Measurements from ENCODE around the gene CDH4.

CDH4 gene

GRCh38 chr20:61291166-61291829 is 39.2 kb downstream of the CDH4 start:
- Histone ChIP-seq H3K27ac (ENCODE audit: low read depth in 2 of 2, low read length in 2 of 2) (no peak overlapping the region), H3K9me3 (ENCODE audit: control insufficient read depth in 2 of 2, low read length in 2 of 2) (peaks cover 0 to 3% of the 10 kb centered on the region in 2 donors), H3K9ac (ENCODE audit: low read depth in 1 of 2, low read length in 2 of 2) (no peak overlapping the region), H3K36me3 (ENCODE audit: control insufficient read depth in 2 of 2, insufficient read depth in 2 of 2, low read length in 2 of 2) (no peaks in the 10 kb centered on the region), H3K4me1 (ENCODE audit: control insufficient read depth in 2 of 2, insufficient read depth in 2 of 2, low read length in 2 of 2) (no peaks in the 10 kb centered on the region), H3K27me3 (ENCODE audit: control insufficient read depth in 2 of 2, insufficient read depth in 2 of 2, low read length in 2 of 2) (no peaks in the 10 kb centered on the region), H3K4me3 (ENCODE audit: low read length in 2 of 2) (no peak overlapping the region)

- no peak overlapping the region for H3K4me3 ChIP-seq (ENCODE audit: low read length in 2 of 2)
- H3K36me3 ChIP-seq (ENCODE audit: control insufficient read depth in 2 of 2, insufficient read depth in 2 of 2, low read length in 2 of 2): no peaks in the 10 kb centered on the region
- H3K27me3 ChIP-seq (ENCODE audit: control insufficient read depth in 2 of 2, insufficient read depth in 2 of 2, low read length in 2 of 2): no peaks in the 10 kb centered on the region
- no peak overlapping the region for H3K27ac ChIP-seq (ENCODE audit: low read depth in 2 of 2, low read length in 2 of 2)
- peaks cover 0 to 3% of the 10 kb centered on the region in 2 donors for H3K9me3 ChIP-seq (ENCODE audit: control insufficient read depth in 2 of 2, low read length in 2 of 2)
- H3K9ac ChIP-seq (ENCODE audit: low read depth in 1 of 2, low read length in 2 of 2): no peak overlapping the region
- H3K4me1 ChIP-seq (ENCODE audit: control insufficient read depth in 2 of 2, insufficient read depth in 2 of 2, low read length in 2 of 2): no peaks in the 10 kb centered on the region
Measured at GRCh38 chr20:61292391-61292790, 40.3 kb downstream of the CDH4 start.

- H3K4me1 ChIP-seq (ENCODE audit: control insufficient read depth in 2 of 2, insufficient read depth in 2 of 2, low read length in 2 of 2): no peaks in the 10 kb centered on the region
- H3K4me3 ChIP-seq (ENCODE audit: low read length in 2 of 2): no peak overlapping the region
- peaks cover 0 to 3% of the 10 kb centered on the region in 2 donors for H3K9me3 ChIP-seq (ENCODE audit: control insufficient read depth in 2 of 2, low read length in 2 of 2)
- no peak overlapping the region for H3K9ac ChIP-seq (ENCODE audit: low read depth in 1 of 2, low read length in 2 of 2)
- no peaks in the 10 kb centered on the region for H3K27me3 ChIP-seq (ENCODE audit: control insufficient read depth in 2 of 2, insufficient read depth in 2 of 2, low read length in 2 of 2)
- H3K36me3 ChIP-seq (ENCODE audit: control insufficient read depth in 2 of 2, insufficient read depth in 2 of 2, low read length in 2 of 2): no peaks in the 10 kb centered on the region
- no peak overlapping the region for H3K27ac ChIP-seq (ENCODE audit: low read depth in 2 of 2, low read length in 2 of 2)
Measured at GRCh38 chr20:61292821-61293612, 41.0 kb downstream of the CDH4 start.

GRCh38 chr20:61293951-61294350 is 41.9 kb downstream of the CDH4 start:
- H3K27me3 ChIP-seq (ENCODE audit: control insufficient read depth in 2 of 2, insufficient read depth in 2 of 2, low read length in 2 of 2): no peaks in the 10 kb centered on the region
- no peaks in the 10 kb centered on the region for H3K36me3 ChIP-seq (ENCODE audit: control insufficient read depth in 2 of 2, insufficient read depth in 2 of 2, low read length in 2 of 2)
- H3K4me3 ChIP-seq (ENCODE audit: low read length in 2 of 2): no peak overlapping the region

GRCh38 chr20:61295249-61295648 is 43.2 kb downstream of the CDH4 start:
- Histone ChIP-seq H3K9me3 (ENCODE audit: control insufficient read depth in 2 of 2, low read length in 2 of 2) (peaks cover 0 to 3% of the 10 kb centered on the region in 2 donors), H3K27ac (ENCODE audit: low read depth in 2 of 2, low read length in 2 of 2) (no peak overlapping the region), H3K36me3 (ENCODE audit: control insufficient read depth in 2 of 2, insufficient read depth in 2 of 2, low read length in 2 of 2) (no peaks in the 10 kb centered on the region), H3K27me3 (ENCODE audit: control insufficient read depth in 2 of 2, insufficient read depth in 2 of 2, low read length in 2 of 2) (no peaks in the 10 kb centered on the region), H3K4me1 (ENCODE audit: control insufficient read depth in 2 of 2, insufficient read depth in 2 of 2, low read length in 2 of 2) (no peaks in the 10 kb centered on the region), H3K9ac (ENCODE audit: low read depth in 1 of 2, low read length in 2 of 2) (no peak overlapping the region), H3K4me3 (ENCODE audit: low read length in 2 of 2) (no peak overlapping the region)

More at GRCh38 chr20:61293951-61294350, 41.9 kb downstream of the CDH4 start:
- Histone ChIP-seq H3K4me1 (ENCODE audit: control insufficient read depth in 2 of 2, insufficient read depth in 2 of 2, low read length in 2 of 2) (no peaks in the 10 kb centered on the region), H3K27ac (ENCODE audit: low read depth in 2 of 2, low read length in 2 of 2) (no peak overlapping the region), H3K9me3 (ENCODE audit: control insufficient read depth in 2 of 2, low read length in 2 of 2) (peaks cover 0 to 3% of the 10 kb centered on the region in 2 donors), H3K9ac (ENCODE audit: low read depth in 1 of 2, low read length in 2 of 2) (no peak overlapping the region)

- Histone ChIP-seq H3K27me3 (ENCODE audit: control insufficient read depth in 2 of 2, insufficient read depth in 2 of 2, low read length in 2 of 2) (no peaks in the 10 kb centered on the region), H3K27ac (ENCODE audit: low read depth in 2 of 2, low read length in 2 of 2) (no peak overlapping the region), H3K9me3 (ENCODE audit: control insufficient read depth in 2 of 2, low read length in 2 of 2) (no peaks in the 10 kb centered on the region), H3K9ac (ENCODE audit: low read depth in 1 of 2, low read length in 2 of 2) (no peak overlapping the region), H3K36me3 (ENCODE audit: control insufficient read depth in 2 of 2, insufficient read depth in 2 of 2, low read length in 2 of 2) (no peaks in the 10 kb centered on the region), H3K4me1 (ENCODE audit: control insufficient read depth in 2 of 2, insufficient read depth in 2 of 2, low read length in 2 of 2) (no peaks in the 10 kb centered on the region), H3K4me3 (ENCODE audit: low read length in 2 of 2) (no peak overlapping the region)
Measured at GRCh38 chr20:61295682-61296628, 43.9 kb downstream of the CDH4 start.

GRCh38 chr20:61296629-61297019 is 44.6 kb downstream of the CDH4 start:
- no peak overlapping the region for H3K4me3 ChIP-seq (ENCODE audit: low read length in 2 of 2)
- H3K27me3 ChIP-seq (ENCODE audit: control insufficient read depth in 2 of 2, insufficient read depth in 2 of 2, low read length in 2 of 2): no peaks in the 10 kb centered on the region
- H3K27ac ChIP-seq (ENCODE audit: low read depth in 2 of 2, low read length in 2 of 2): no peak overlapping the region
- H3K4me1 ChIP-seq (ENCODE audit: control insufficient read depth in 2 of 2, insufficient read depth in 2 of 2, low read length in 2 of 2): no peaks in the 10 kb centered on the region
- H3K9ac ChIP-seq (ENCODE audit: low read depth in 1 of 2, low read length in 2 of 2): no peak overlapping the region
- no peaks in the 10 kb centered on the region for H3K36me3 ChIP-seq (ENCODE audit: control insufficient read depth in 2 of 2, insufficient read depth in 2 of 2, low read length in 2 of 2)
- no peaks in the 10 kb centered on the region for H3K9me3 ChIP-seq (ENCODE audit: control insufficient read depth in 2 of 2, low read length in 2 of 2)

- H3K4me3 ChIP-seq (ENCODE audit: low read length in 2 of 2): no peak overlapping the region
- H3K36me3 ChIP-seq (ENCODE audit: control insufficient read depth in 2 of 2, insufficient read depth in 2 of 2, low read length in 2 of 2): no peaks in the 10 kb centered on the region
- no peak overlapping the region for H3K9ac ChIP-seq (ENCODE audit: low read depth in 1 of 2, low read length in 2 of 2)
- H3K27ac ChIP-seq (ENCODE audit: low read depth in 2 of 2, low read length in 2 of 2): no peak overlapping the region
- H3K9me3 ChIP-seq (ENCODE audit: control insufficient read depth in 2 of 2, low read length in 2 of 2): no peaks in the 10 kb centered on the region
- no peaks in the 10 kb centered on the region for H3K27me3 ChIP-seq (ENCODE audit: control insufficient read depth in 2 of 2, insufficient read depth in 2 of 2, low read length in 2 of 2)
- H3K4me1 ChIP-seq (ENCODE audit: control insufficient read depth in 2 of 2, insufficient read depth in 2 of 2, low read length in 2 of 2): no peaks in the 10 kb centered on the region
Measured at GRCh38 chr20:61297491-61297890, 45.4 kb downstream of the CDH4 start.

GRCh38 chr20:61297986-61298385 is 45.9 kb downstream of the CDH4 start:
- H3K9ac ChIP-seq (ENCODE audit: low read depth in 1 of 2, low read length in 2 of 2): no peak overlapping the region
- H3K27ac ChIP-seq (ENCODE audit: low read depth in 2 of 2, low read length in 2 of 2): no peak overlapping the region
- H3K27me3 ChIP-seq (ENCODE audit: control insufficient read depth in 2 of 2, insufficient read depth in 2 of 2, low read length in 2 of 2): no peaks in the 10 kb centered on the region
- no peaks in the 10 kb centered on the region for H3K36me3 ChIP-seq (ENCODE audit: control insufficient read depth in 2 of 2, insufficient read depth in 2 of 2, low read length in 2 of 2)
- no peaks in the 10 kb centered on the region for H3K4me1 ChIP-seq (ENCODE audit: control insufficient read depth in 2 of 2, insufficient read depth in 2 of 2, low read length in 2 of 2)
- H3K4me3 ChIP-seq (ENCODE audit: low read length in 2 of 2): no peak overlapping the region
- no peaks in the 10 kb centered on the region for H3K9me3 ChIP-seq (ENCODE audit: control insufficient read depth in 2 of 2, low read length in 2 of 2)

GRCh38 chr20:61298661-61299060 is 46.6 kb downstream of the CDH4 start:
- Histone ChIP-seq H3K27me3 (ENCODE audit: control insufficient read depth in 2 of 2, insufficient read depth in 2 of 2, low read length in 2 of 2) (no peaks in the 10 kb centered on the region), H3K4me1 (ENCODE audit: control insufficient read depth in 2 of 2, insufficient read depth in 2 of 2, low read length in 2 of 2) (no peaks in the 10 kb centered on the region), H3K4me3 (ENCODE audit: low read length in 2 of 2) (no peak overlapping the region), H3K9me3 (ENCODE audit: control insufficient read depth in 2 of 2, low read length in 2 of 2) (no peaks in the 10 kb centered on the region), H3K9ac (ENCODE audit: low read depth in 1 of 2, low read length in 2 of 2) (no peak overlapping the region), H3K36me3 (ENCODE audit: control insufficient read depth in 2 of 2, insufficient read depth in 2 of 2, low read length in 2 of 2) (no peaks in the 10 kb centered on the region), H3K27ac (ENCODE audit: low read depth in 2 of 2, low read length in 2 of 2) (no peak overlapping the region)

All from mucosa of rectum (tissue), 2 donors.